ENCODE measurements around the gene METTL16.
A peak's percentile ranks its signal among the peaks of the same experiment; 100 is the strongest.

METTL16 gene

DNA sequence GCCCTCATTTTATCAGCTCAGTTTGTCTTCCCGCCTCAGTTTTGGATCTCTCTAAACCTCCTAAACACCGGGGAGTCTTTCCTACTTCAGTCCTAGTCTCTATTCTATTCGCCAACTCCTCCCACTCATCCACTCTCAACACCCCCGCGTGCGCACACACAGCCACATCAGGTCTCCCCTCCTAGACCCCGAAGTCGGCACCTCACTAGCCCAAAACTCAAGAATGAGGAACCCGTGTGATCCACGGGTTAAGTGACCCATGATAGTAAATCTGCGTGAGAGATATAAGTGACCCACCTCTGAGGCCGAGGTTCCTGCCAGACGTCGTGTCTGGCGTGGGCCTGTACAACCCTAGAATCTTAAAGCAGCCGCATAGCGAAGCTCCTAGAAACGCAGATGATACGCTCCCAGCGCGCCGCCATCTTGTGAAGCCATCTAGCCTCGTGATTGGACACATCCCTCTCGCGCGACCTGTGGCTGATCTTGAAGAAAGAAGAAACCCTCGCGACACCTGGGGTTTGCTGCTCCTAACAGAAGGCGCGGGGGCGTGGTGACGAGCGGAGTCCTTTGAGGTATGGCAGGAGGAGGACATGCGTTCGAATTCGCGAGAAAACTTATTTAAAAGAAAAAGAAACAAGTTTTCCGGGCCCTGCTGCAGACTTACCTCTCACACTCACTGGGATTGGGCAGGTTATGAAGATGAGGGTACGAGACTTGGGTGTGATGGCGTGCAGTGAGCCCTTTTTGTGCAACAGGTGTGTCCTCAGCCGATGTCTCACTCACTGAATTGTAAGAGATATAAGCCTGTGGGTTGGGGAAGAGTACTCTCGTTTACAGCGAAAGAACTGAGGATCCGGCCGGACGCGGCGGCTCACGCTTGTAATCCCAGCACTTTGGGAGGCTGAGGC is at the start of gene METTL16:
METTL16 (minus strand) TSS at position 427 of the 908 bp plus-strand sequence. CDS start 9,557 bp downstream, outside the sequence.
- H3K79me2 ChIP-seq (ENCODE audit: insufficient read depth, low read length), result peaks cover 39% of the 10 kb centered on the region

DNA sequence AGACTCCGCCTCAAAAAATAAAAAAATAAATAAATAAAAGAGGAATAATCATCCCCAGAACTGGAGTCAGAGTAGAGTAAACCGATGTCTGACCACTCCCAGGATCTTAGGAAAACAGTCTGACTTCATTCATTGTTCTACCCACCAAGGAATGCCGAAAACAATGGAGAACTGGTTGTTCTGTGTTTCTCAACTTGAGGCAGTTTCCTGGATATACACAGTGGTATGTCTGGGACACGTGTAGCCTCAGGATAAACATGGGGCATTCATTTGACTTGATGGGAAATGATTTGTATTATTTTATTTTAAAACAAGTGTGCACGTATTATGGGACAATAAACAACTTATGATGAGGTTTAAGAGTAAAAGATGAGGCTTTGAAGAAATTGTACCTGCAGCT is 49.0 kb upstream of the METTL16 start:
- Histone ChIP-seq H3K9ac (ENCODE audit: low read length) (no peak overlapping the region), H3K4me2 (ENCODE audit: low read depth, low read length, poor library complexity, severe bottlenecking) (no peak overlapping the region), H3K9me2 (replicated peaks; ENCODE audit: insufficient read depth, low read length) (no peaks in the 10 kb centered on the region), H3F3A (ENCODE audit: insufficient read depth) (no peaks in the 10 kb centered on the region), H3K27me3 (ENCODE audit: low read length) (no peaks in the 10 kb centered on the region), H3K27ac (ENCODE audit: low read depth, low read length) (no peak overlapping the region), H3K79me2 (ENCODE audit: insufficient read depth, low read length) (no peaks in the 10 kb centered on the region), H3K36me3 (ENCODE audit: low read length) (no peaks in the 10 kb centered on the region), H3K4me3 (ENCODE audit: insufficient read depth, low read length, poor library complexity, severe bottlenecking) (no peak overlapping the region), H3K9me3 (ENCODE audit: insufficient read depth, low read length) (peaks cover 3% of the 10 kb centered on the region; the same call in 1 of the 2 replicates), H2AFZ (ENCODE audit: low read depth, low read length, severe bottlenecking) (no peak overlapping the region), H4K20me1 (ENCODE audit: low read depth, low read length) (no peaks in the 10 kb centered on the region)
- TF ChIP-seq, protein P1, sequence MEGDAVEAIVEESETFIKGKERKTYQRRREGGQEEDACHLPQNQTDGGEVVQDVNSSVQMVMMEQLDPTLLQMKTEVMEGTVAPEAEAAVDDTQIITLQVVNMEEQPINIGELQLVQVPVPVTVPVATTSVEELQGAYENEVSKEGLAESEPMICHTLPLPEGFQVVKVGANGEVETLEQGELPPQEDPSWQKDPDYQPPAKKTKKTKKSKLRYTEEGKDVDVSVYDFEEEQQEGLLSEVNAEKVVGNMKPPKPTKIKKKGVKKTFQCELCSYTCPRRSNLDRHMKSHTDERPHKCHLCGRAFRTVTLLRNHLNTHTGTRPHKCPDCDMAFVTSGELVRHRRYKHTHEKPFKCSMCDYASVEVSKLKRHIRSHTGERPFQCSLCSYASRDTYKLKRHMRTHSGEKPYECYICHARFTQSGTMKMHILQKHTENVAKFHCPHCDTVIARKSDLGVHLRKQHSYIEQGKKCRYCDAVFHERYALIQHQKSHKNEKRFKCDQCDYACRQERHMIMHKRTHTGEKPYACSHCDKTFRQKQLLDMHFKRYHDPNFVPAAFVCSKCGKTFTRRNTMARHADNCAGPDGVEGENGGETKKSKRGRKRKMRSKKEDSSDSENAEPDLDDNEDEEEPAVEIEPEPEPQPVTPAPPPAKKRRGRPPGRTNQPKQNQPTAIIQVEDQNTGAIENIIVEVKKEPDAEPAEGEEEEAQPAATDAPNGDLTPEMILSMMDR (IDR thresholded peaks at IDR 0.05; ENCODE audit: insufficient read depth, low read length, poor library complexity, severe bottlenecking), result no peak
- TF ChIP-seq EZH2phosphoT487 (conservative IDR thresholded peaks at IDR 0.05; ENCODE audit: low read length), result no peak

More for the DNA sequence above, at the start of gene METTL16:
- peak within 1 kb of the TSS; percentile 90 for H3K4me3 ChIP-seq (ENCODE audit: insufficient read depth, low read length, poor library complexity, severe bottlenecking)
- H3F3A ChIP-seq (ENCODE audit: insufficient read depth), result peaks cover 11% of the 10 kb centered on the region; the same call in 1 of the 2 replicates
- peak within 1 kb of the TSS; percentile 85 for H3K9ac ChIP-seq (ENCODE audit: low read length)
- no peaks in the 10 kb centered on the region for H4K20me1 ChIP-seq (ENCODE audit: low read depth, low read length)
- H3K27me3 ChIP-seq (ENCODE audit: low read length), result no peaks in the 10 kb centered on the region
- H3K9me3 ChIP-seq (ENCODE audit: insufficient read depth, low read length), result no peaks in the 10 kb centered on the region
- TF ChIP-seq, protein P1 (IDR thresholded peaks at IDR 0.05; ENCODE audit: insufficient read depth, low read length, poor library complexity, severe bottlenecking), result no peak
- TF ChIP-seq EZH2phosphoT487 (conservative IDR thresholded peaks at IDR 0.05; ENCODE audit: low read length), result no peak
- H3K9me2 ChIP-seq (replicated peaks; ENCODE audit: insufficient read depth, low read length), result no peaks in the 10 kb centered on the region
- H3K4me2 ChIP-seq (ENCODE audit: low read depth, low read length, poor library complexity, severe bottlenecking), result peak within 1 kb of the TSS; percentile 80
- H3K27ac ChIP-seq (ENCODE audit: low read depth, low read length), result peak within 1 kb of the TSS; percentile 80
- H3K36me3 ChIP-seq (ENCODE audit: low read length), result no peaks in the 10 kb centered on the region
- peak within 1 kb of the TSS; percentile 85 for H2AFZ ChIP-seq (ENCODE audit: low read depth, low read length, severe bottlenecking)

GRCh38 chr17:2551928-2552327 is 40.2 kb upstream of the METTL16 start:
- H3K36me3 ChIP-seq (ENCODE audit: low read length), result no peaks in the 10 kb centered on the region
- H4K20me1 ChIP-seq (ENCODE audit: low read depth, low read length), result no peaks in the 10 kb centered on the region
- no peak overlapping the region for H2AFZ ChIP-seq (ENCODE audit: low read depth, low read length, severe bottlenecking)
- H3K79me2 ChIP-seq (ENCODE audit: insufficient read depth, low read length), result no peaks in the 10 kb centered on the region
- no peaks in the 10 kb centered on the region for H3K27me3 ChIP-seq (ENCODE audit: low read length)
- no peaks in the 10 kb centered on the region for H3F3A ChIP-seq (ENCODE audit: insufficient read depth)
- no peak overlapping the region for H3K27ac ChIP-seq (ENCODE audit: low read depth, low read length)
- no peak overlapping the region for H3K4me2 ChIP-seq (ENCODE audit: low read depth, low read length, poor library complexity, severe bottlenecking)
- H3K9ac ChIP-seq (ENCODE audit: low read length), result no peak overlapping the region
- no peaks in the 10 kb centered on the region for H3K9me3 ChIP-seq (ENCODE audit: insufficient read depth, low read length)
- TF ChIP-seq EZH2phosphoT487 (conservative IDR thresholded peaks at IDR 0.05; ENCODE audit: low read length), result no peak
- TF ChIP-seq, protein P1 (IDR thresholded peaks at IDR 0.05; ENCODE audit: insufficient read depth, low read length, poor library complexity, severe bottlenecking), result no peak
- no peaks in the 10 kb centered on the region for H3K9me2 ChIP-seq (replicated peaks; ENCODE audit: insufficient read depth, low read length)
- H3K4me3 ChIP-seq (ENCODE audit: insufficient read depth, low read length, poor library complexity, severe bottlenecking), result no peak overlapping the region
